ENCODE results near the gene SH3GL2. TPM values are rescaled to one million over a fixed set of nuclear protein-coding genes. Genes with fewer than 3 reads are reported as not detected.

The SH3GL2 gene
- polyA plus RNA-seq, 1 donor (not counting 4 experiments of a cell fraction or from before 2014, with no cell fraction given) = not detected

DNA sequence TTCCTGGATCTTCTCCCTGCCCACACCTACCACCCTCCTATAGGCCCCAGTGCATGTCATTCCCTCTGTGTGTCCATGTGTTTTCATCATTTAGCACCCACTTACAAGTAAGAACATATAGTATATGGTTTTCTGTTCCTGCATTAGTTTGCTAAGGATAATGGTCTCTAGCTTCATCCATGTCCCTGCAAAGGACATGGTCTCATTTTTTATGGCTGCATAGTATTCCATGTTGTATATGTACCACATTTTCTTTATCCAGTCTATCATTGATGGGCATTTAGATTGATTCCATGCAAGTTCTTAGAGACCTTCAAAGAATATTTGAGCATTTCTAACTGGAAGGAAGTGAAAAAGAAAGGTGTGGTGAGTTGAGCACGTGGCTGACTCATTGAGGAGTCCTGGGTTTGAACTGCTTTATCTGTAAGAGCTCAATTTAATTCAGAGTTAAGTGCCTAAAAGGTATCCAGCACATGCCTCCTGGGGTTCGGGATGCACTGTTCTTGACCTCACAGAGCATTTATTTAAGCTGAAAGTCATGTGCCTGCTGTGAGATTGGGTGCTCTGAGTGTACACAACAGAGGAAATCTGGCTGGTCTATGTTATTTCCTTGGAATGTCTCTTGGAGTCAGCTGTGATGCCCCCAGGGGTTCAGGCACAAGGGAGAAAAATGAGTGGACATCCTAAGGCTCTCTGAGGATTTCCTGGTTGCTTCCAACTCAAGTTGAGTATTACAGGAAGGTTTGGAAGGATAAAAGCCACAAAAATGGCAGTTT, 56.4 kb downstream of the SH3GL2 start:
- Histone ChIP-seq H3K79me2 (ENCODE audit: control insufficient read depth, insufficient read depth, low read length) (no peaks in the 10 kb centered on the region), H4K20me1 (ENCODE audit: control insufficient read depth, extremely low read depth, insufficient read depth, low read length) (no peaks in the 10 kb centered on the region), H3K4me2 (ENCODE audit: control insufficient read depth, extremely low read depth, insufficient read depth, low read depth, low read length) (no peak overlapping the region), H3K36me3 (ENCODE audit: control insufficient read depth in 2 of 2, extremely low read depth in 1 of 2, insufficient read depth in 2 of 2, low read length in 2 of 2) (no peaks in the 10 kb centered on the region), H3K4me1 (ENCODE audit: control insufficient read depth, extremely low read depth, insufficient read depth, low read length) (no peaks in the 10 kb centered on the region), H3K9me3 (ENCODE audit: control insufficient read depth, low read depth, low read length) (no peaks in the 10 kb centered on the region), H3K9ac (ENCODE audit: control insufficient read depth, extremely low read depth, insufficient read depth, low read length) (no peak overlapping the region), H3K27ac (ENCODE audit: control insufficient read depth, insufficient read depth, low read length) (no peak overlapping the region), H2AFZ (ENCODE audit: control insufficient read depth, low read length) (no peak overlapping the region), H3K4me3 (ENCODE audit: control insufficient read depth in 2 of 3, extremely low read depth in 1 of 3, insufficient read depth in 2 of 3, low read depth in 1 of 3, low read length in 3 of 3) (no peak overlapping the region), H3K9me1 (ENCODE audit: control insufficient read depth, extremely low read depth, insufficient read depth, low read length) (no peaks in the 10 kb centered on the region), H3K27me3 (ENCODE audit: control insufficient read depth, extremely low read depth, insufficient read depth, low read length) (no peaks in the 10 kb centered on the region)
- TF ChIP-seq, protein P1, sequence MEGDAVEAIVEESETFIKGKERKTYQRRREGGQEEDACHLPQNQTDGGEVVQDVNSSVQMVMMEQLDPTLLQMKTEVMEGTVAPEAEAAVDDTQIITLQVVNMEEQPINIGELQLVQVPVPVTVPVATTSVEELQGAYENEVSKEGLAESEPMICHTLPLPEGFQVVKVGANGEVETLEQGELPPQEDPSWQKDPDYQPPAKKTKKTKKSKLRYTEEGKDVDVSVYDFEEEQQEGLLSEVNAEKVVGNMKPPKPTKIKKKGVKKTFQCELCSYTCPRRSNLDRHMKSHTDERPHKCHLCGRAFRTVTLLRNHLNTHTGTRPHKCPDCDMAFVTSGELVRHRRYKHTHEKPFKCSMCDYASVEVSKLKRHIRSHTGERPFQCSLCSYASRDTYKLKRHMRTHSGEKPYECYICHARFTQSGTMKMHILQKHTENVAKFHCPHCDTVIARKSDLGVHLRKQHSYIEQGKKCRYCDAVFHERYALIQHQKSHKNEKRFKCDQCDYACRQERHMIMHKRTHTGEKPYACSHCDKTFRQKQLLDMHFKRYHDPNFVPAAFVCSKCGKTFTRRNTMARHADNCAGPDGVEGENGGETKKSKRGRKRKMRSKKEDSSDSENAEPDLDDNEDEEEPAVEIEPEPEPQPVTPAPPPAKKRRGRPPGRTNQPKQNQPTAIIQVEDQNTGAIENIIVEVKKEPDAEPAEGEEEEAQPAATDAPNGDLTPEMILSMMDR (optimal IDR thresholded peaks at IDR 0.05 in 1 of 3, IDR thresholded peaks at IDR 0.05 in 1 of 3, conservative IDR thresholded peaks at IDR 0.05 in 1 of 3; ENCODE audit: extremely low read depth in 1 of 3, insufficient read depth in 2 of 3, low read length in 3 of 3) = no peak
- TF ChIP-seq EZH2 (IDR thresholded peaks at IDR 0.05; ENCODE audit: low read length) = no peak
- DNase-seq (ENCODE audit: low read depth, low spot score) (no peak), FAIRE-seq (no peak)
- dilution Hi-C loops (cut with MboI; ENCODE audit: extremely low pct_ligation_motif_present, low sequenced_read_pairs) = no loop called here

DNA sequence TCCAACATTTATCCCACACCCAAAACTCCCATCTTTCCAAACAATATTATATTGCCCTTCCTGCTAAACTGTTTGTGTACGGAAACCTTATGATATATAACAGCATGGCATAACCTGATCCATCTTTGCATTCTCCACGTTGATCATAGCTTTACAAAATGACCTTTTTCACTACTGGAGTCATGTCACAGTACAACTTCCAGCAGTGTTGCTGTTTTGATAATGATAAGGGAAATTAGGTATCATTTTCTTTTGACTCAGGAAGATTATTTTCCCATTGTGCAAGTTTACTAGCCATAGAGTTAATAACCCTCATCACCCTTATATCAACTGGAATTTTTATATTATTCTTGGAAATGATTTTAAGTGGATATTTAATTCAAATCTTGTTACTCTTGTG, 57.5 kb downstream of the SH3GL2 start:
- Histone ChIP-seq H3K79me2 (ENCODE audit: control insufficient read depth, insufficient read depth, low read length) (no peaks in the 10 kb centered on the region), H3K27me3 (ENCODE audit: control insufficient read depth, extremely low read depth, insufficient read depth, low read length) (no peaks in the 10 kb centered on the region), H3K27ac (ENCODE audit: control insufficient read depth, insufficient read depth, low read length) (no peak overlapping the region), H2AFZ (ENCODE audit: control insufficient read depth, low read length) (no peak overlapping the region), H3K9me1 (ENCODE audit: control insufficient read depth, extremely low read depth, insufficient read depth, low read length) (no peaks in the 10 kb centered on the region), H4K20me1 (ENCODE audit: control insufficient read depth, extremely low read depth, insufficient read depth, low read length) (no peaks in the 10 kb centered on the region), H3K4me1 (ENCODE audit: control insufficient read depth, extremely low read depth, insufficient read depth, low read length) (no peaks in the 10 kb centered on the region), H3K36me3 (ENCODE audit: control insufficient read depth in 2 of 2, extremely low read depth in 1 of 2, insufficient read depth in 2 of 2, low read length in 2 of 2) (no peaks in the 10 kb centered on the region), H3K9ac (ENCODE audit: control insufficient read depth, extremely low read depth, insufficient read depth, low read length) (no peak overlapping the region), H3K9me3 (ENCODE audit: control insufficient read depth, low read depth, low read length) (no peaks in the 10 kb centered on the region), H3K4me2 (ENCODE audit: control insufficient read depth, extremely low read depth, insufficient read depth, low read depth, low read length) (no peak overlapping the region), H3K4me3 (ENCODE audit: control insufficient read depth in 2 of 3, extremely low read depth in 1 of 3, insufficient read depth in 2 of 3, low read depth in 1 of 3, low read length in 3 of 3) (no peak overlapping the region)
- FAIRE-seq = no peak
- dilution Hi-C loops (cut with MboI; ENCODE audit: extremely low pct_ligation_motif_present, low sequenced_read_pairs) = no loop called here
- no peak for DNase-seq (ENCODE audit: low read depth, low spot score)
- TF ChIP-seq, protein P1 (optimal IDR thresholded peaks at IDR 0.05 in 1 of 3, IDR thresholded peaks at IDR 0.05 in 1 of 3, conservative IDR thresholded peaks at IDR 0.05 in 1 of 3; ENCODE audit: extremely low read depth in 1 of 3, insufficient read depth in 2 of 3, low read length in 3 of 3) = no peak
- no peak for TF ChIP-seq EZH2 (IDR thresholded peaks at IDR 0.05; ENCODE audit: low read length)
